Measurements from ENCODE around the gene SIL1.
"Not testable (repeated sequence)": the region's sequence is repeated elsewhere in the genome, so short reads cannot be mapped to it uniquely, and the experiment has no call there.

SIL1 gene

GRCh38 chr5:139040081-139040480, 158.1 kb downstream of the SIL1 start:
- in situ Hi-C loops (cut with MboI; ENCODE audit: low sequenced_read_pairs) = no loop called here
- Histone ChIP-seq H3K4me1 (no peaks in the 10 kb centered on the region), H3K9me3 (no peaks in the 10 kb centered on the region)

GRCh38 chr5:139038613-139039305, 159.4 kb downstream of the SIL1 start:
- in situ Hi-C loops (cut with MboI; ENCODE audit: low sequenced_read_pairs) = no loop called here
- H3K4me3 ChIP-seq = no peak overlapping the region
- no peak for DNase-seq (ENCODE audit: low spot score in 2 of 2)
- no peaks in the 10 kb centered on the region for H3K4me1 ChIP-seq
- H3K36me3 ChIP-seq (replicated peaks) = no peaks in the 10 kb centered on the region
- H3K9me3 ChIP-seq = no peaks in the 10 kb centered on the region
- H3K27me3 ChIP-seq (ENCODE audit: low read depth) = no peaks in the 10 kb centered on the region

More at GRCh38 chr5:139040081-139040480, 158.1 kb downstream of the SIL1 start:
- Histone ChIP-seq H3K4me3 (no peak overlapping the region), H3K27me3 (ENCODE audit: low read depth) (no peaks in the 10 kb centered on the region), H3K36me3 (replicated peaks) (no peaks in the 10 kb centered on the region)
- DNase-seq (ENCODE audit: low spot score in 2 of 2) = no peak

GRCh38 chr5:139037732-139038131, 160.4 kb downstream of the SIL1 start:
- in situ Hi-C loops (cut with MboI; ENCODE audit: low sequenced_read_pairs) = no loop called here
- Histone ChIP-seq H3K4me3 (no peak overlapping the region), H3K36me3 (replicated peaks) (no peaks in the 10 kb centered on the region), H3K27me3 (ENCODE audit: low read depth) (no peaks in the 10 kb centered on the region), H3K9me3 (no peaks in the 10 kb centered on the region), H3K4me1 (no peaks in the 10 kb centered on the region)
- no peak for DNase-seq (ENCODE audit: low spot score in 2 of 2)

- in situ Hi-C loops (cut with MboI; ENCODE audit: low sequenced_read_pairs); DNase-seq (ENCODE audit: low spot score in 2 of 2); H3K4me1 ChIP-seq; H3K9me3 ChIP-seq; H3K36me3 ChIP-seq (replicated peaks); H3K27me3 ChIP-seq (ENCODE audit: low read depth); H3K4me3 ChIP-seq: not testable (repeated sequence)
Measured at GRCh38 chr5:139036332-139036731, 161.8 kb downstream of the SIL1 start.

GRCh38 chr5:139027150-139027549, 171.0 kb downstream of the SIL1 start:
- H3K9me3 ChIP-seq = no peaks in the 10 kb centered on the region
- in situ Hi-C loops (cut with MboI; ENCODE audit: low sequenced_read_pairs) = no loop called here
- no peak overlapping the region for H3K4me3 ChIP-seq
- DNase-seq (ENCODE audit: low spot score in 2 of 2) = no peak
- H3K36me3 ChIP-seq (replicated peaks) = no peaks in the 10 kb centered on the region
- H3K4me1 ChIP-seq = no peaks in the 10 kb centered on the region
- no peaks in the 10 kb centered on the region for H3K27me3 ChIP-seq (ENCODE audit: low read depth)

- in situ Hi-C loops (cut with MboI; ENCODE audit: low sequenced_read_pairs) = no loop called here
- Histone ChIP-seq H3K4me1 (no peaks in the 10 kb centered on the region), H3K36me3 (replicated peaks) (no peaks in the 10 kb centered on the region), H3K4me3 (no peak overlapping the region), H3K27me3 (ENCODE audit: low read depth) (no peaks in the 10 kb centered on the region), H3K9me3 (no peaks in the 10 kb centered on the region)
- DNase-seq (ENCODE audit: low spot score in 2 of 2) = no peak
Measured at GRCh38 chr5:139025651-139026050, 172.5 kb downstream of the SIL1 start.

- no peaks in the 10 kb centered on the region for H3K36me3 ChIP-seq (replicated peaks)
- no peak for DNase-seq (ENCODE audit: low spot score in 2 of 2)
- H3K9me3 ChIP-seq = no peaks in the 10 kb centered on the region
- no peaks in the 10 kb centered on the region for H3K4me1 ChIP-seq
- no peaks in the 10 kb centered on the region for H3K27me3 ChIP-seq (ENCODE audit: low read depth)
- H3K4me3 ChIP-seq = no peak overlapping the region
- in situ Hi-C loops (cut with MboI; ENCODE audit: low sequenced_read_pairs) = no loop called here
Measured at GRCh38 chr5:139023286-139023685, 174.9 kb downstream of the SIL1 start.

GRCh38 chr5:139022528-139022927, 175.6 kb downstream of the SIL1 start:
- in situ Hi-C loops (cut with MboI; ENCODE audit: low sequenced_read_pairs) = no loop called here
- H3K4me3 ChIP-seq = no peak overlapping the region
- no peaks in the 10 kb centered on the region for H3K9me3 ChIP-seq
- DNase-seq (ENCODE audit: low spot score in 2 of 2) = no peak
- no peaks in the 10 kb centered on the region for H3K27me3 ChIP-seq (ENCODE audit: low read depth)
- no peaks in the 10 kb centered on the region for H3K4me1 ChIP-seq
- H3K36me3 ChIP-seq (replicated peaks) = no peaks in the 10 kb centered on the region

GRCh38 chr5:139021346-139021745, 176.8 kb downstream of the SIL1 start:
- in situ Hi-C loops (cut with MboI; ENCODE audit: low sequenced_read_pairs) = no loop called here

GRCh38 chr5:139019880-139020279, 178.3 kb downstream of the SIL1 start:
- H3K9me3 ChIP-seq = no peaks in the 10 kb centered on the region
- H3K36me3 ChIP-seq (replicated peaks) = no peaks in the 10 kb centered on the region
- in situ Hi-C loops (cut with MboI; ENCODE audit: low sequenced_read_pairs) = no loop called here
- H3K4me1 ChIP-seq = no peaks in the 10 kb centered on the region
- DNase-seq (ENCODE audit: low spot score in 2 of 2) = no peak
- H3K4me3 ChIP-seq = no peak overlapping the region
- no peaks in the 10 kb centered on the region for H3K27me3 ChIP-seq (ENCODE audit: low read depth)

More at GRCh38 chr5:139021346-139021745, 176.8 kb downstream of the SIL1 start:
- H3K9me3 ChIP-seq = no peaks in the 10 kb centered on the region
- H3K4me3 ChIP-seq = no peak overlapping the region
- H3K4me1 ChIP-seq = no peaks in the 10 kb centered on the region
- no peaks in the 10 kb centered on the region for H3K36me3 ChIP-seq (replicated peaks)
- no peaks in the 10 kb centered on the region for H3K27me3 ChIP-seq (ENCODE audit: low read depth)
- DNase-seq (ENCODE audit: low spot score in 2 of 2) = no peak

- Histone ChIP-seq H3K9me3 (no peaks in the 10 kb centered on the region), H3K4me1 (no peaks in the 10 kb centered on the region), H3K4me3 (no peak overlapping the region), H3K27me3 (ENCODE audit: low read depth) (no peaks in the 10 kb centered on the region), H3K36me3 (replicated peaks) (no peaks in the 10 kb centered on the region)
- in situ Hi-C loops (cut with MboI; ENCODE audit: low sequenced_read_pairs) = no loop called here
- DNase-seq (ENCODE audit: low spot score in 2 of 2) = no peak
Measured at GRCh38 chr5:139019211-139019610, 179.0 kb downstream of the SIL1 start.

- H3K27me3 ChIP-seq (ENCODE audit: low read depth) = no peaks in the 10 kb centered on the region
- no peak for DNase-seq (ENCODE audit: low spot score in 2 of 2)
- no peaks in the 10 kb centered on the region for H3K9me3 ChIP-seq
- in situ Hi-C loops (cut with MboI; ENCODE audit: low sequenced_read_pairs) = no loop called here
- no peaks in the 10 kb centered on the region for H3K4me1 ChIP-seq
- H3K36me3 ChIP-seq (replicated peaks) = no peaks in the 10 kb centered on the region
- no peak overlapping the region for H3K4me3 ChIP-seq
Measured at GRCh38 chr5:139017624-139018023, 180.5 kb downstream of the SIL1 start.

GRCh38 chr5:139016186-139016585, 182.0 kb downstream of the SIL1 start:
- Histone ChIP-seq H3K27me3 (ENCODE audit: low read depth) (no peaks in the 10 kb centered on the region), H3K9me3 (no peaks in the 10 kb centered on the region), H3K4me1 (no peaks in the 10 kb centered on the region), H3K36me3 (replicated peaks) (no peaks in the 10 kb centered on the region), H3K4me3 (no peak overlapping the region)
- in situ Hi-C loops (cut with MboI; ENCODE audit: low sequenced_read_pairs) = no loop called here
- no peak for DNase-seq (ENCODE audit: low spot score in 2 of 2)

GRCh38 chr5:139014726-139015125, 183.4 kb downstream of the SIL1 start:
- Histone ChIP-seq H3K27me3 (ENCODE audit: low read depth) (no peaks in the 10 kb centered on the region), H3K9me3 (no peaks in the 10 kb centered on the region), H3K4me3 (no peak overlapping the region), H3K4me1 (no peaks in the 10 kb centered on the region), H3K36me3 (replicated peaks) (no peaks in the 10 kb centered on the region)
- no peak for DNase-seq (ENCODE audit: low spot score in 2 of 2)
- in situ Hi-C loops (cut with MboI; ENCODE audit: low sequenced_read_pairs) = no loop called here

GRCh38 chr5:139012176-139012575, 186.0 kb downstream of the SIL1 start:
- H3K4me1 ChIP-seq = no peaks in the 10 kb centered on the region
- no peaks in the 10 kb centered on the region for H3K27me3 ChIP-seq (ENCODE audit: low read depth)
- H3K36me3 ChIP-seq (replicated peaks) = no peaks in the 10 kb centered on the region
- in situ Hi-C loops (cut with MboI; ENCODE audit: low sequenced_read_pairs) = no loop called here
- no peak overlapping the region for H3K4me3 ChIP-seq
- DNase-seq (ENCODE audit: low spot score in 2 of 2) = no peak
- H3K9me3 ChIP-seq = no peaks in the 10 kb centered on the region

Measured in HAP-1 (cell line).